SK-N-DZ (cell line): ENCODE results near the gene GP2.

Experiments
- DNase-seq: peaks from one replicate; pipeline ENCODE4 v3.0.0-alpha.2; 2015; ENCODE audit warnings: low spot score

GP2 gene

DNA sequence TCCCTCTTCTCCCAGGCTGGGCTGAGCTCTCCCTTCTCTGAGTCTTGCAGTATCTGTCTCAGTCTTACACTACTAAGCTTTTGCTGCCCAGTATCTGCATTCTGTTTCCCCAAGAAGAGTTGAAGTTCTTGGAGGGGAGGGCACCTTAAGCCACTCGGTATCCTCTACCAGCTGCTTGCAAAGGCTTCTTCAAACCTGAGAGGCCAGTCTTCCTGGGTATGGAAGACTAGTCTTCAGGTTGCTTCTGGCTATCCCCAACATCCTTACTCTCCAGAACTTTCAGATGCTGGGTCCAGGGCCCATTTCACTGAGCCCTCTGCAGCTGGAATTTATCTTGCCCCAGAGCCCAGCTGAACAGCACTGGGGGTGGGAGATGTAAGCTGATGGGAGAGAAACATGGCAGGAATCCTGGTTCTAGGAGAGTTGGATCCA is 20.1 kb downstream of the GP2 start:
- DNase-seq: no peak

DNA sequence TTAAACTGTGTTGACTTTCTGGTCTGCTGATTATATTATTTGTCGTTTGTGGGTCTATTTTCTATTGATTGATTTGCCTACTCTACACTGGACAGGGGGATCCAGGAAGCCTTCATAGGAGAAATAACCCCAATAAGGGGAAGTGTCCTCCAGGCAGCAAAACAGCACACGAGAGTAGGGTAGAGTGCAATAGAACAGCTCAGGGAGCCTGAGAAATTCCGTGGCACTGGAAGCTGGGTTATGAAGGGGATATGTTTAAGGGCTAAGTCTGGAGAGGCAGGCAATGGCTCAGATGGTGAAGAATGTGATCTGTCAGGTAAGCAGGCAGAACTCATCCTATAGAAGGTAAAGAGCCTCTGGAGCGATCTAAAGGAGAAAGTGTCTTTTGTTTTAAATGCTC is 20.9 kb downstream of the GP2 start:
- no peak for DNase-seq

DNA sequence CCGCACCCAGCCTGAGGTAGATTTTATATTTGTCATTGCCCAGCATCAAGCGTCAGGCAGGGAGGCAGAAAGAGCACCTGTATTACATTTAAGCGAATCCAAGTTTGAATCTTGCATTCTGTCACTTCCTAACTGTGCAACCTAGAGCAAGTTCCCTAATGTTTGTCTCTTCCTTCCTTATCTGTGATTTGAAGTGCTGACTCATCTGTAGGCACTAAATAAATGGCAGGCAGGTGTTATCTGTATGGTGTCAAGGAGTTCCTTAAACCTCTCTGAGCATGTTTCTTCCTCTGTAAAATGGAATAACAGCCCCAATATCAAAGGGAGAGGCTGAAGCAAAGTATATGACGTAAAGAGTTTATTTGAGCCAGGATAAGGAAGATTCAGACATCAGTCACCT is 24.3 kb downstream of the GP2 start:
- DNase-seq: no peak

DNA sequence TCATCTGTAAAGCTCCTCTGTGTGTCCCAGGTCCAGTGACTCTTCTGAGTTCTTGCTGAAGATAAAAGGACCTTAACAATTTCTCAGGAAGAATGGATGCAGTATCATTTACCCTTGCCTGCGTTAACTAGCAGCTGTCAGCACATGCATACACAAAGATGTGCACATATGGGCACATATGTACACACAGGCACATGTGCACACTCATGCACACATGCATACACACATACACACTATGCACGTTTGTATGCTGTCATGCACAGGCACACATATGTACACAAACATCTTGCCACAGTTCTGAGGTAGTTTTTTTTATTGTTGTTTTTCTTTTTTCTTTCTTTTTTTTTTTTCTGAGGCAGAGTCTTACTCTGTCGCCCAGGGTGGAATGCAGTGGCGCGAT is 24.9 kb downstream of the GP2 start:
- no peak for DNase-seq

DNA sequence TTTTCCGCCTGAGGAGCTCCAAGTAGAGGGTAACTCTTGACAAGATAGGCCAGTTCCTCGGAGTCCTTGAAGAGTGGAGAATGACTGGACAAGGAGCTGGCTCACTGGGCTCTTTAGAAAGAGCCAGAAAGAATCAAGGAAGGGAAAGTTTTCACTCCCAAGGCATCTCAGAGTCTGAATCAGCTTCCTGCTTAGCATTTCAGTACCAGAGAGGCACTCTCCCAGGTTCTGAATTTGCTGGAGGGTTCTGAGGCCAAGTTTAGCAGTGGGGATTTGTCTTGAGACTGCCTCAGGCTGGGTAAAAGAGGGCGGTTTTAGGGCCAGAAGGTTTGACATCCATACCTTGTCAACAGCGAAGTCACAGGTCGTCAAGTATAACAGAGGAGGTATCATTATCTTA is 25.5 kb downstream of the GP2 start:
- no peak for DNase-seq

DNA sequence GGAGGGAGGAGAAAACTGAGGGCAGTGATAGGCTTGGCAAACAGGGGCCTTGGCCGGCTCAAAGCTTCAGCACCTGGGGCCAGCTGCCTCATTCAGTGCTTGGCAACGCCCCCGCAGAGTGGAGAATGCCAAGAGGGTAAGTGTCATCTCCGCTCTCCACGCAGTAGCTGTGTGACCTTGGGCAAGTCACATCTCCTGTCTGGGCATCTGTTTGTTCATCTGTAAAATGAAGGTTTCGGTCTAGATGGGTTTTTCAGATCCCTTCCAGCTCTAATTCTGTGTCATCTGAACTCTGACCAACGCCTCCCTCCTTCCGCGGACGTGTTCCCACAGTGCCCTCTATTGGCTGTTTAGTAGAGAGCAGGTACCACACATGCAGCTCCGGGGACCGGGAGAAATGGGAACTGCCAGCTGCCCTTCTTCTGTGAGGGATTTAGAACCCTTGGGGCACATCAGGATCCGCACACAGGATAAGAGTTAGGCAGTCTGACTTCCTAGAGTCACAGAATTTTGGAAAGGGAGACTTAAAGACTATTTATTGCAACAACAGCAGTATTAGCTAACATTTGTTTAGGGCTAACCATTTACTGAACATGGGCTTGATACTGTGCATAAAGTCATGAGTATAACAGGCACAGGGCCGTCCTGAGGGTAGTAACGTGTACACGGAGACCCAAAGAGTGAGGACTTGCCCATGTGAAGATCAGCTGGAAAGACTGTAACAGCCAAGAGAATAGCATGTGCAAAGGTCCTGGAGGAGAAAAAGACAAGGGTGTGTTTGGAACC is 26.8 kb downstream of the GP2 start:
- peak; percentile 70 for DNase-seq

DNA sequence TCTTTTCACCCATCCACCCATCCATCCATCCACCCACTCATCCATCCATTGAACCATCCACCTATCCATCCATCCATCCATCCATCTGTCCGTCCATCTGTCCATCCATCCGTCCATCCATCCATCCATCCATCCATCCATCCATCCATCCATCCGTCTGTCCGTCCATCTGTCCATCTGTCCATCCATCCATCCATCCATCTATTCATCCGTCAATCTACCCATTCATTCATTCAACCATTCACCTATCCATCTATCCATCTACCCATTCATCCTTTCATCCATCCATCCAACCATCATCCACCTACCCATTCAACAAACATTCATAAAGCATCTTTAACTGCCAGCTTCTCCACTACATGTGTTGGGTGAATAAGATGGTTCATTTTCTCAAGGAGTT is 28.9 kb downstream of the GP2 start:
- DNase-seq: no peak

DNA sequence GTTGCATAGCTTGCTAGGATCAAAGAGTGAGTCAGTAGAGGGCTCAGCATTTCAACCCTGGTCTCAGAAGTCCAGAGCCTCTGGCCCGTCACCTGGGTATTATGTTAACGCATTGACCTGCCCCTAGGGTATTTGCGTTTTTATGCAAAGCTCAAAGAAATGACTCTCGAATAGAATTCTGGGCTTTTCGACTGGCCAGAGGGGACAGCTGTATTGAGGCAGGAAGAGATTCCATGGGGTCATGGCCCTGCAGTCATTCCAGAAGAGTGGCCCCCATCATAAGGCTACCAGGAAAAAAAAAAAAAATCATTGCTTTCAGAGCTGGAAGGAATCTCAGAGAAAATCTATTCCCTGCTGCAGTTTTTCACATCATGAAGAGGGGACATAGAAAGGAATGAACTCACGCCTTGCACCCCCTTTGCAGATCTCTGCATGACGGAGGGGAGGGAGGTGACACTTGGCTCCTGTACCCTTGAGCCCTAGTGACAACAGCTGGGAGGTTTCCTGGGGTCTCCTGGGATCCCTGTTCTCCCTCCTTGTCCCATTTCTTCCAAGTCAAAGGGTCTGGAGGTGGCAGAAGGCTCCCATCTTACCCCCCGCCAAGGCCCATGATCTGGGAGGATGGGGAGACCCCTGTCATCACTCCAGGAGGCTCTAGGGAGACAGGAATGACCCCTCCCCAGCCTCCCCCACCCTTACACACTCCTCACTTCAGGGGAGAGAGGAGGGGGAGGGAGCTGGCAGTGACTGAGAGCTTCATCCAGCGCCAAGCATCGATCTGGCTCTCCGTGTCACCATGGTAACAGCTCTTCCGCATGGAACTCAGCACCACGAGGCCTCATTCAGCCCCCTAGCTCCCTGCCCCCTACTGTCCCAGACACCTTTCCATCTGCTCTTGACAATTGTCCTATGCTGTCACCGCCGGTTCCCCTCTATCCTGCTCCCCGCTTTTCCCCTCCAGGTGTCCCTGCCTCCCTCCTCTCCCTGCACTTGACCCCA is 35.8 kb downstream of the GP2 start:
- peak; percentile 46 for DNase-seq

DNA sequence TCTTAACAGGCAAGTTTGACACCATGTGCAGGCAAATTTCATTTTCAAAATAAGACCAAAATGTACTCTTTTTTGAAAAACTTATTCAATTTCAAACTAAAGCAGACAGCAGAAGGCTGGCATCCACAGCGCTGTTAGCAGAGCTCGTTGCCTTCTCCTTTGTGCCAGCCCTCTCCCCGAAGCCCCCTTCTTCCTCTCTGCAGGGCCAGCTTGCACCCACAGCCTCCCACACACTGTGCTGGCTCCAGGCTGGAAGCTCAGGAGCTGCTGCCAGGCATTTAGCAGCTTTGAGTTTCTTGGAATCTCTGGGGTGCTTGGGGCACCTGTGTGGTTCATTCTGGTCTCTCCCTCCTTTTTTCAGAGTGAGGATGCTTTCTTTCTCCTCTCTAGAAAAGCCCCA is 37.7 kb downstream of the GP2 start:
- DNase-seq: no peak

DNA sequence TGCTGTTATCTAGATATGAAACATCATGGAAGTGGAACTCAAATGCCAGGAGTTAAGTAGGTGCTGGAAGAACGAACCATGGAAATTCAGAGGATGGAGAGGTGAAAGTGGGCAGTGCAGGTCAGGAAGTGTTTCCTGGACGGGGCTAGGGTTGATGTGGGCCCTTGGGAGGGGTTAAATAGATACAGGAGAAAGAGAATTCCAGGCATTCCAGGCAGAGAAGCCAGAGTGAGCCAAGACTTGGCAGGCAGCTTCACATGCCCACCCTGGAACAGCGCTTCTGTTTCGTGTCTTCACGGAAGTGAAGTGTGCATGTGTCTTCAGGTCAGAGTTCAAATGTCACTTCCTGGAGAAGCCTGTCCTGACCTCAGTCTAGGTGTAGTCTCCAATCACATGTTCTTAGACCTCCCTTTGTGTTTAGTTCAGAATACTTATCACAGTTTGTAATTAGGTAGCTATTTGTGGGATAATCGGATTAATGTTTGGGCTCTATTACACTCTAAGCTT is 41.3 kb downstream of the GP2 start:
- DNase-seq: no peak

DNA sequence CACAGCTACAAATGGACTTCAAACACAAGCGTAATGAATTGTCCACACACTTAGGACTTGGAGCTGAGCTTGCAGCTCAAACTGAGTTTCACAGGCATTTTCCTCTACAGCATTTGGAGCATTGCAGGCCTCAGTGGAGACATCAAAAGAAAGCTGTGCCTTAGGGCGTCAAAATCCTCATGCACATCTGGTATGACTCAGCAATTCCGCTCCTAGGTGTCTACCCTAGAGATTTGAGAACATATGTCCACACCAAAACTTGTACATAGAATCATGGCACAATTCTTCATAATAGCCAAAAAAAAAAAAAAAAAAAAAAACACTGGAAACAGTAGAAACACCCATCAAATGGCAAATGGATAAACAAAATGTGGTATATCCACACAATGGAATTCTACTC is 47.1 kb downstream of the GP2 start:
- DNase-seq: no peak

DNA sequence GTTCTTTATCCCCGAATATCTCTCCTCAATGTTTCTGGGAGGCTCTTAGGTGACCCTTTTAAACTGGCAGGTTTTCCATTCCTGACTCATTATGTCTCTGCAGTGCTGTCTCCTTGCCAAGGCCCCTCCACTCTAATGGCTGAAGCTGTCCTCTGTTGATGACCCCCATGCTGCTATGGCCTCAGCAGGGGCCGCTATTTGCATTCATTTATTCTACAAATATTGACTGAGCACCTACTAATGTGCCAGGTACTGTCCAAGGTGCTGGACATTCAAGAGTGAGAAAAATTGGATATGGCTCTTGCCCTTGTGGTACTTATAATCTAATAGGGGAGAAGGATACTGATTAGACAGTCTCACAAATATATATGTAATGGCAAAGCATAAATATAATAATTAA is 55.4 kb downstream of the GP2 start:
- DNase-seq: no peak

DNA sequence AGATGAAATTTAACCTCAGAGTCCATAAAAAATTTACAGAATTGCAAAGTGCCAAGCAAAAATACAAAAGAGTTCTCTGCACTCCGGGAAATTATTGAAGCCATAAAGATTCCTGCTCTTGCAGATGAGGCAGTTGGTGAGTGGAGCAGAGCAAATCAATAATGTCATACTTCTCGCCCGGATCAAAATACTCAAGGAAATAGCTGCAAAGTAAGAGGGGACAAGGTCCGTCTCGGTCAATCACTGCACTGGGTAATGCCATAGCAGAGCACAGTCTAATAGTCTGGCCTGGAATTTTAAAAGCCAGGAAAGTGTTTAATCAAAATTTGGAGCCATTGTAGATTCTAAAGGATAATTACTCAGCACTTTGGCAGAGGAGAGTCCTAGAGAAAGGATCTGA is 58.9 kb downstream of the GP2 start:
- DNase-seq: no peak

DNA sequence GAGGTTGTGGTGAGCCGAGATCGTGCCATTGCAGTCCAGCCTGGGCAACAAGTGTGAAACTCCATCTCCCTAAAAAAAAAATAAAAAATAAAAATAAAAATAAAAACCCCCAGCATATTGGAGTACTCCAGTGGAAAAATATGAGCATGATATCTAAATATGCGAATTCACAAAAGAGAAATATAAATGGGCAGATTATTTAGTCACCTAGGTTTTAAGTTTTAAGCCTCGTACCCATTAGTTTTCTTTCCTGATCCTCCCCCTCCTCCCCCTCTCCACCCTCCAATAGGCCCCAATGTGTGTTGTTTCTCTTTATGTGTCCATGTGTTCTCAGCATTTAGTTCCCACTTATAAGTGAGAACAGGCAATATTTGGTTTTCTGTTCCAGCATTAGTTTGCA is 62.3 kb downstream of the GP2 start:
- no peak for DNase-seq

DNA sequence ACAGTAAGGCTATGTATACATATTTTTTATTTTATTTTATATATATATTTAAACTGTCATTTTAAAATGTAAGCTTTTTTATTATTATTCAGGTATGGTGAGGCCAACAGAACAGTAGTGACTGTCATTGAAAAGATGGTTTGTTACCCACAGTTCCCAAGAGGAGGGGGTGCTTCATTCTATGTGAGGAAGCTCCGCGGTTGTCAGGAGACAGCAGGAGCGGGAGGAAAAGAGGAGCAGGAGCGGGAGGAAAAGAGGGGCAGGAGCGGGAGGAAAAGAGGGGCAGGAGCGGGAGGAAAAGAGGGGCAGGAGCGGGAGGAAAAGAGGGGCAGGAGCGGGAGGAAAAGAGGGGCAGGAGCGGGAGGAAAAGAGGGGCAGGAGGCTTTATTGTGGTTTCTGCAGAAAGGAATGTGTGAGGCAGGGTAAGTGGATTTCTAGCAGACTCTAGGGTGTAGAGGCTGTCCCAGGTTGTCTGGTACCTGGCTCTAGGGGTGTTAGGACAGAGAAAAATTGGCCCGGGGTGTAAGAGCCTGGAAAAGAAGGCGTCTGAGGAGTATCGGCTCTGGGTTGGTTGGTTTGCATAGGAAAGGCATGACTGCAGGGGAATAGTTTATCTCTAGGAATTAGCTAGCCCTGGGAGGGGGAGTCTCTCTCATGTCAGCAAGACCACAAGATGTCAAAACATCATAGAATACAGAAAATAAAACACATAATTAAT is 64.0 kb downstream of the GP2 start:
- no peak for DNase-seq

DNA sequence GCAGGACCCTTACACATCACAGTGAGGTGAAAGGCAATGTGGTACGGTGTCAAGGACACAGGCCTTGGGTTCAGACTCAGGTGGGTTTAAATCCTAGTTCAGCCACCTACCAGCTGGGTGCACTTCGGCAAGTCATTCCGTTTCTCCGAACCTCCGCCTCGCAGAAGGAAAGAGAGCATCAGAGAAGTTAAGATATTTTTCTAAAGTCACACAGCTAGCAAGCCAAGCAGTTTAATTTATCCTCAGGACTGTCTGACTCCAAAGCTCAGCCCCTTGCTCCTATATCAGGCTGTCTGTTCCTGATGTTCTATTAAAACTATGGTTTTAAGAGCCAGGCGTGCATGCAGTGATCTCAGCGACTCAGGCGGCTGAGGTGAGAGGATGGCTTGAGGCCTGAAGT is 65.1 kb downstream of the GP2 start:
- DNase-seq: no peak

DNA sequence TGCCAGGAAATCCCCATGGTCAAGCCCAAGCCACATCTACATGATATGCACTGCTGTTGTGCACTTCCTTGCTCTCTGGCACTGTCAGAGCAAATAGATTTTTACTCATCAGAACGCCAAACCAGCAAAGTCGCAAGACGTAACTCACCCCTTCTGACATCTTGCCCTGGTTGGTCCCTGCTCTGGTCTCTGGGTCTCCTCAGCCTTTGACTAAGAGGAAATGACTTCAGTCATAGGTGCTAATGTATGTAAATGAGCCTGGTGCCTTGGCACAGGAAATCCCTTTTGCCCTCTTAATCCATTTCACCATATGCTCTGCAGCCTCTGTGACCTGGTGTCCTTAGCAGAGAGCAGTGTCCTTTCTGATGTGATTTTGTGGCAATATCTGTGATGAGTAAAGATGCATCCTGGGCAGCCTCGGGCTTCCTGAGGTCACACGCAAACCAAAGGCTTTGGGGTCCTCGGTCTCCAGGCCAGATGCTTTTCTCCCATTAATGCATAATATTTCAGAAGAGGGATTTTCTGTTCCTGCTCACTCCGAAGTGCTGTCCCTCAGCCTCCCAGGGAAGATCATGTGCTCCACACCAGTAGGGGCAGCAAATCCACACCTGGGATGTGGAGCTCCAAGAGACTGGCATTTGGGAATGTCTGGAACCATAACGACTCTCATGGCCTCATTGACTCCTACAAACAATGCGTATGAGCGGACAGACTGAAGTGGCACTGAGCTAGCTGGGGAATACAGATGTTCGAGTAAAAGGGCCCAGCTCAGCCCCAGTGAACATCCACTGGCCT is 66.9 kb downstream of the GP2 start:
- no peak for DNase-seq
